Measurements from ENCODE around the gene MVB12A. TPM values are rescaled to one million over a fixed set of nuclear protein-coding genes. Genes with fewer than 3 reads are reported as not detected.

MVB12A gene
- 23.5 to 41.4 TPM (median 37.8 TPM) in 5 replicates for total RNA-seq (2022; extraction: Qiagen RNA extraction)

GRCh38 chr19:17419621-17420474, at the start of gene MVB12A:
TSS of gene MVB12A (plus strand) at chr19:17420047. CDS start at chr19:17420136, 89 bp downstream.

GRCh38 chr19:17376935-17377600, 42.8 kb upstream of the MVB12A start, which contains the start of gene PLVAP:
TSS of gene PLVAP (minus strand) at chr19:17377342. CDS start at chr19:17377288, 54 bp downstream.

GRCh38 chr19:17393914-17394313, 25.9 kb upstream of the MVB12A start, which contains the start of gene CCDC194:
TSS of gene CCDC194 (minus strand) at chr19:17394196. CDS start at chr19:17394158, 38 bp downstream.

GRCh38 chr19:17405250-17406045, 14.4 kb upstream of the MVB12A start, which contains the start of gene BST2:
TSS of gene BST2 (minus strand) at chr19:17405630. CDS start at chr19:17405575, 55 bp downstream.

GRCh38 chr19:17448131-17448967, 28.5 kb downstream of the MVB12A start, which contains the start of gene TMEM221:
TSS of gene TMEM221 (minus strand) at chr19:17448668. CDS start at chr19:17448462, 206 bp downstream.

GRCh38 chr19:17460372-17461230, 40.8 kb downstream of the MVB12A start, which contains the start of gene NXNL1:
TSS of gene NXNL1 (minus strand) at chr19:17460926. CDS start at chr19:17460869, 57 bp downstream.

GRCh38 chr19:17470068-17470841, 50.4 kb downstream of the MVB12A start, which contains the start of gene SLC27A1:
TSS of gene SLC27A1 (plus strand) at chr19:17470524. CDS start at chr19:17470541, 17 bp downstream.

Other genes starting within 250 kb of the MVB12A start
- gene USE1, start 204.7 kb upstream of the MVB12A start, total RNA-seq (2022; extraction: Qiagen RNA extraction), result 13.2 to 15.5 TPM (median 13.9 TPM) in 5 replicates
- gene OCEL1, start 193.8 kb upstream of the MVB12A start, total RNA-seq (2022; extraction: Qiagen RNA extraction), result 9.7 to 13.9 TPM (median 12.9 TPM) in 5 replicates
- gene NR2F6, start 174.1 kb upstream of the MVB12A start, total RNA-seq (2022; extraction: Qiagen RNA extraction), result 30.3 to 57.3 TPM (median 52.6 TPM) in 5 replicates
- 0.07 TPM in 1 of 5 replicates, not detected in the others for gene USHBP1, start 155.3 kb upstream of the MVB12A start, total RNA-seq (2022; extraction: Qiagen RNA extraction)
- gene BABAM1, start 152.6 kb upstream of the MVB12A start, total RNA-seq (2022; extraction: Qiagen RNA extraction), result 56.1 to 65.2 TPM (median 63.2 TPM) in 5 replicates
- 0.24 to 0.46 TPM (median 0.36 TPM) in 5 replicates for gene ANKLE1, start 138.1 kb upstream of the MVB12A start, total RNA-seq (2022; extraction: Qiagen RNA extraction)
- gene ABHD8, start 116.6 kb upstream of the MVB12A start, total RNA-seq (2022; extraction: Qiagen RNA extraction), result 1.7 to 3.0 TPM (median 2.5 TPM) in 5 replicates
- 58.9 to 95.1 TPM (median 90.6 TPM) in 5 replicates for gene MRPL34, start 114.2 kb upstream of the MVB12A start, total RNA-seq (2022; extraction: Qiagen RNA extraction)
- 45.8 to 66.0 TPM (median 55.4 TPM) in 5 replicates for gene DDA1, start 110.5 kb upstream of the MVB12A start, total RNA-seq (2022; extraction: Qiagen RNA extraction)
- 1.4 to 3.3 TPM (median 2.8 TPM) in 5 replicates for gene ANO8, start 85.2 kb upstream of the MVB12A start, total RNA-seq (2022; extraction: Qiagen RNA extraction)
- 10.5 to 21.0 TPM (median 19.6 TPM) in 5 replicates for gene GTPBP3, start 82.5 kb upstream of the MVB12A start, total RNA-seq (2022; extraction: Qiagen RNA extraction)
- not detected in 5 replicates for gene PLVAP, start 42.7 kb upstream of the MVB12A start, total RNA-seq (2022; extraction: Qiagen RNA extraction)
- gene CCDC194, start 25.9 kb upstream of the MVB12A start, total RNA-seq (2022; extraction: Qiagen RNA extraction), result not detected in 5 replicates
- gene BST2, start 14.4 kb upstream of the MVB12A start, total RNA-seq (2022; extraction: Qiagen RNA extraction), result 0.12 to 0.21 TPM (median 0.17 TPM) in 3 of 5 replicates, not detected in the others
- gene TMEM221, start 28.6 kb downstream of the MVB12A start, total RNA-seq (2022; extraction: Qiagen RNA extraction), result 0.28 to 0.70 TPM (median 0.60 TPM) in 5 replicates
- not detected in 5 replicates for gene NXNL1, start 40.9 kb downstream of the MVB12A start, total RNA-seq (2022; extraction: Qiagen RNA extraction)
- 1.9 to 3.1 TPM (median 2.7 TPM) in 5 replicates for gene SLC27A1, start 50.5 kb downstream of the MVB12A start, total RNA-seq (2022; extraction: Qiagen RNA extraction)
- gene PGLS, start 91.6 kb downstream of the MVB12A start, total RNA-seq (2022; extraction: Qiagen RNA extraction), result 48.3 to 80.1 TPM (median 73.2 TPM) in 5 replicates
- gene COLGALT1, start 135.6 kb downstream of the MVB12A start, total RNA-seq (2022; extraction: Qiagen RNA extraction), result 49.4 to 79.4 TPM (median 78.3 TPM) in 5 replicates